Memory B cell (primary cell): ENCODE results near the gene PRKCE.

Experiments
- ATAC-seq: fragments of 150-1000 bp; cut with Tn5 transposase; 2 replicates; pipeline ENCODE4 v1.10.0; 2021; ENCODE audit warnings: low read depth, mild to moderate bottlenecking, moderate library complexity
- DNase-seq, 2 donors: peaks; one replicate each; pipeline ENCODE4 v3.0.0; 2022; ENCODE audit warnings: low spot score in 2 of 2
- H3K27ac Mint-ChIP-seq: one replicate; pipeline ENCODE4 v1.8.0; 2022; ENCODE audit warnings: mild to moderate bottlenecking, moderate library complexity, mixed read lengths
- H3K27me3 Mint-ChIP-seq: one replicate; pipeline ENCODE4 v1.8.0; 2022; ENCODE audit warnings: mixed read lengths
- H3K36me3 Mint-ChIP-seq: one replicate; pipeline ENCODE4 v1.8.0; 2022; ENCODE audit warnings: mild to moderate bottlenecking, mixed read lengths
- H3K4me1 Mint-ChIP-seq: one replicate; pipeline ENCODE4 v1.8.0; 2022; ENCODE audit warnings: mixed read lengths
- H3K4me3 Mint-ChIP-seq: one replicate; pipeline ENCODE4 v1.8.0; 2022; ENCODE audit warnings: mild to moderate bottlenecking, moderate library complexity, mixed read lengths
- H3K9me3 Mint-ChIP-seq: one replicate; pipeline ENCODE4 v1.8.0; 2022; ENCODE audit warnings: mixed read lengths

The PRKCE gene

DNA sequence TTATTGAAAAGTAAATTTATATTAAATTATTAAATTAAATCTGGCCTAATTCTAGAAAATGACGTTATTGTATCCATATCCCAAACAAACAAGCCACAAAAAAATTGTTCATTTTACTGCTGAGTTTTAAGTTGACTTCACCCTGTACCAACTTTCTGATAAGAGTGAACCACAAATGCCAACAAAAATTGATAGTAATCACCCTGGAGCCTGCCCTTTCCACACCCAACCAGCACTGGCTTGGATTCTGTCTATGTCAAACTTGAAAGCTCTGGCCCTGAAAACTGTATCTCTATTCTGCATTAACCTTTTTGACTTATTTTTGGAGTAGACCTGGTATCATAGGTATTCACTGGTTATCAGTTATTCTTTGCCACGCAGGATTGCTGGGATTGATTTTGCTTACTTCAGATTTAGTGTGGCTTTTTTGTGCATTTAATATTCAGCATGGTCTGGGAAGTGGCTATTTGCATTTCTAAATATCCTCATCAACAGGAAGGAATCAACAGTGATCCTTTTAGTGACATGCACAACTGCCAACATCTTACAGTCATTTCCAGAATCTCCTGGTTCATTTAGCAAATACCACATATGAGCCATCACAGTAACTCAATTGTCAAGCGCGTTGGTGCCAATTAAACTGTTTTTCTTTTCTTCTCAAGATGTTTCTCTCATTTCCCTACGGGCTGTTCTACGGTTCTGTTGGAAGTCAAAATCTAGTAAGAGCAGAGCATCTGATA is 29.0 kb upstream of the PRKCE start:
- no peak overlapping the region for H3K4me3 Mint-ChIP-seq
- no peaks in the 10 kb centered on the region for H3K36me3 Mint-ChIP-seq
- H3K4me1 Mint-ChIP-seq: no peaks in the 10 kb centered on the region
- no peak for DNase-seq
- H3K27me3 Mint-ChIP-seq: peaks cover 6% of the 10 kb centered on the region
- no peaks in the 10 kb centered on the region for H3K9me3 Mint-ChIP-seq
- no peak overlapping the region for H3K27ac Mint-ChIP-seq
- no peak for ATAC-seq

DNA sequence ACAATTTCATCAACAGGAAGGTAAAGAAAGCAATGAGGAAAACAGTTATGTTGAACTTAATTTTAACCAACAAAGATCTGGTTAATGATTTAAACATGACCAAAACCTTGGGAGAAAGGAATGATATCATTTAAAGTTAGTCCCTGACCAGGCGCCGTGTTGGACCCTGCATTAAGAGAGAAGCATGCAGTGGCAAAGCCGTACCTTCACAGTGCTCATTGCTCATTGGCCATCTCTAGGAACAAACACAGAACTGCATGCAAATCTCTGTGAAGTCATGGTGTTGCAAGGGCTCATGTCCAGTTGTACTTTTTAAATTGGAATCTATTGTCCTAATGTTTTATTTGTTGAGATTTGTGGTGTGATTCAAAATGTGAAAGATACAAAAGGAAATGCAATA is 28.4 kb upstream of the PRKCE start:
- H3K27ac Mint-ChIP-seq: no peak overlapping the region
- H3K4me3 Mint-ChIP-seq: no peak overlapping the region
- H3K9me3 Mint-ChIP-seq: no peaks in the 10 kb centered on the region
- peaks cover 8% of the 10 kb centered on the region for H3K27me3 Mint-ChIP-seq
- H3K36me3 Mint-ChIP-seq: no peaks in the 10 kb centered on the region
- no peaks in the 10 kb centered on the region for H3K4me1 Mint-ChIP-seq
- ATAC-seq (no peak), DNase-seq (no peak)

- Mint-ChIP-seq H3K4me1 (no peaks in the 10 kb centered on the region), H3K4me3 (no peak overlapping the region), H3K9me3 (no peaks in the 10 kb centered on the region), H3K27ac (no peak overlapping the region), H3K27me3 (peaks cover 8% of the 10 kb centered on the region), H3K36me3 (no peaks in the 10 kb centered on the region)
- DNase-seq (no peak), ATAC-seq (no peak)
These were observed 25.7 kb upstream of the PRKCE start for GRCh38 chr2:45625824-45626223.

- H3K27ac Mint-ChIP-seq: no peak overlapping the region
- H3K4me1 Mint-ChIP-seq: no peaks in the 10 kb centered on the region
- H3K4me3 Mint-ChIP-seq: no peak overlapping the region
- DNase-seq (no peak), ATAC-seq (no peak)
- no peaks in the 10 kb centered on the region for H3K9me3 Mint-ChIP-seq
- H3K36me3 Mint-ChIP-seq: no peaks in the 10 kb centered on the region
- peaks cover 13% of the 10 kb centered on the region for H3K27me3 Mint-ChIP-seq
These were observed 24.9 kb upstream of the PRKCE start for GRCh38 chr2:45626387-45627221.

DNA sequence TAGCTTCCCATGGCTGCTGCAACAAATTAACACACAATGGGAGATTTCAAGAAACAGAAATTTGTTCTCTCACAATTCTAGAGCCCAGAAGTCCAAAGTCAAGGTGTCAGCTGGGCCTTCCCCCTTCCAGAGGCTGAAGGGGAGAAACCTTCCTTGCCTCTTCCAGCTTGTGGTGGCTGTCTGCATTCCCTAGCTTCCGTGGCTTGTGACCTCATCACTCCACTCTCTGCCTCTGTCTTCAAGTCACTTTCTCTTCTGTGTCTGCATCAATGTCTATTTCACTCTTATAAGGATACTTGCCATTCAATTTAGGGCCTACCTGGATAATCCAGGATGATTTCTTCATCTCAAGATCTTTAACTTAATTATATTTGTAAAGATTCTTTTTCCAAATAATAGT is 23.6 kb upstream of the PRKCE start:
- no peak overlapping the region for H3K4me3 Mint-ChIP-seq
- H3K9me3 Mint-ChIP-seq: no peaks in the 10 kb centered on the region
- peaks cover 15% of the 10 kb centered on the region for H3K27me3 Mint-ChIP-seq
- H3K4me1 Mint-ChIP-seq: no peaks in the 10 kb centered on the region
- no peak overlapping the region for H3K27ac Mint-ChIP-seq
- ATAC-seq: no peak
- no peak for DNase-seq
- no peaks in the 10 kb centered on the region for H3K36me3 Mint-ChIP-seq

DNA sequence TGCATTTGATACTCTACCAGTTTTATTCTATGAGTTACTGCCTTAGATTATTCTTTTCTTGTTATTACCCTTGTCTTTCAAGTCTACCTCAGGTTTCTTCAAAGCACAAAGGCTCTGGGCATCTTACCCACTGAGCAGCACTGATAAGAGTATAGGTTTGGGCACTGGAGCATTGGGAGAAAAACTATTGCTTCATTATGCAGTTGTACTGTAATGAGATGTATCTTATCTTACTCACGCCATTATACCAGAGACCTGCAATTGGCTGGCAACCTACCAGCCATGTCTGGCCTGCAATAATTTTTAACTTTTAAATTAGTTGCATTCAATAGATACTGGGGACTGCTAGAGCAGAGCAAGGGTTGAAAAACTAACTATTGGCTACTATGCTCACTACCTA is 21.5 kb upstream of the PRKCE start:
- DNase-seq (no peak), ATAC-seq (no peak)
- Mint-ChIP-seq H3K4me3 (no peak overlapping the region), H3K4me1 (no peaks in the 10 kb centered on the region), H3K27me3 (peaks cover 12% of the 10 kb centered on the region), H3K27ac (no peak overlapping the region), H3K36me3 (no peaks in the 10 kb centered on the region), H3K9me3 (no peaks in the 10 kb centered on the region)

DNA sequence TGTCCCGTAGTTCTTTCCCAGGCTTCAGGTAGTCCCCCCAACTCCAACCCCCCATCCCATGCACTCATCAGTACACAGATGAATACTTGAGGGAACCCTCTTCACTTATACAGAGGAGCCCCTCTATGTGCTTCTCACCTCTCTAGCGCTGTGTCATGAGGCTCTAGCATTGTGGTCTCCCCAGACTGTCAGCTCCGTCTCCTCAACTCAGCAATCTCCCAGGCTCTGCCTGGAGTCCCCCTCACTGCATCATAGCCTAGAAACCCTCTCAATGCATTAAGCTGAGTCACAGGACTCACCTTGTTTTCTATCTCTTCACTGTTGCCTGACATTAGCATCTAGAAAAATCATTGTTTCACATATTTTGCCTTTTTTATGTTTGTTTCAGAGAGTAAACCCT is 20.2 kb upstream of the PRKCE start:
- Mint-ChIP-seq H3K9me3 (no peaks in the 10 kb centered on the region), H3K4me1 (no peaks in the 10 kb centered on the region), H3K27me3 (peaks cover 11% of the 10 kb centered on the region), H3K27ac (no peak overlapping the region), H3K4me3 (no peak overlapping the region), H3K36me3 (no peaks in the 10 kb centered on the region)
- DNase-seq (no peak), ATAC-seq (no peak)

- Mint-ChIP-seq H3K4me3 (no peak overlapping the region), H3K9me3 (no peaks in the 10 kb centered on the region), H3K27ac (no peak overlapping the region), H3K36me3 (no peaks in the 10 kb centered on the region), H3K4me1 (no peaks in the 10 kb centered on the region), H3K27me3 (peaks cover 11% of the 10 kb centered on the region)
- ATAC-seq: no peak
- no peak for DNase-seq
These were observed 19.5 kb upstream of the PRKCE start for GRCh38 chr2:45631955-45632354.

DNA sequence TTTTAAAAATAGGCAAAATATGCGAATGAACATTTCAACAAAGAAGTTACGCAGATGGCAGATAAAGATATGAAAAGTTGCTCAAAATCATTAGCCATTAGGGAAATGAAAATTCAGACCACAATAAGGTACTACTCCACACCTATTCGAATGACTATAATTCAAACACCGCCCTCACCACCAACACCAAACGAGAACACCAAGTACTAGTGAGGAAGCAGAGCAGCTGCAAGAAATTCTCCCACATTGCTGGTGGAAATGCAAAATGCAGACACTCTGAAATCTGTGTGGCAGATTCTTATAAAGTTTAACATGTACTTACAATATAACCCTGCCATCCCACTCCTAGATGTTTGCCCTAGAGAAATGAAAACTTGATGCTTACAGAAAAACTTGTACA is 17.3 kb upstream of the PRKCE start:
- ATAC-seq (no peak), DNase-seq (no peak)
- H3K4me1 Mint-ChIP-seq: no peaks in the 10 kb centered on the region
- no peaks in the 10 kb centered on the region for H3K36me3 Mint-ChIP-seq
- H3K27me3 Mint-ChIP-seq: peaks cover 14% of the 10 kb centered on the region
- H3K27ac Mint-ChIP-seq: no peak overlapping the region
- no peak overlapping the region for H3K4me3 Mint-ChIP-seq
- H3K9me3 Mint-ChIP-seq: no peaks in the 10 kb centered on the region

- no peaks in the 10 kb centered on the region for H3K4me1 Mint-ChIP-seq
- no peak for ATAC-seq
- H3K36me3 Mint-ChIP-seq: no peaks in the 10 kb centered on the region
- H3K27ac Mint-ChIP-seq: no peak overlapping the region
- peaks cover 14% of the 10 kb centered on the region for H3K27me3 Mint-ChIP-seq
- no peak for DNase-seq
- no peak overlapping the region for H3K4me3 Mint-ChIP-seq
- no peaks in the 10 kb centered on the region for H3K9me3 Mint-ChIP-seq
These were observed 15.5 kb upstream of the PRKCE start for GRCh38 chr2:45636008-45636407.

DNA sequence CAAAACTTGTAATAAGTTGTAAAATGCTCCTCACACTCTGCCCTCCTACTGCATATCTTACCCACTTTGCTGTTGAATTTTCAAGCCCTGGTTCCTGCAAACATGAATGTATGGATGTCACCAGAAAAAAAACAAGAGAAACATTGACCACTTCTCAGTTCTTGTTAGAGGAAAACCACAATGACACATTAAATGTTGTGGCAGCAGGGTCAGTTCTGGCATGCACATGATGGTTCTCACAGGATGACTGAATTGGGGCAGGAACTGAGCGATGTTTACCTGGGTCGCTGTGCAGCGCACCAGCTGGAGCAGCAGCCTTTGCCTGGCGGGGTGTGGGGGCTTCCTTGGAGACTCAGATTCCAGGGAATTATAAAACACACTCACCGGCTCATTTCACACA is 14.0 kb upstream of the PRKCE start:
- no peak for ATAC-seq
- H3K27ac Mint-ChIP-seq: no peak overlapping the region
- H3K36me3 Mint-ChIP-seq: no peaks in the 10 kb centered on the region
- no peaks in the 10 kb centered on the region for H3K9me3 Mint-ChIP-seq
- peaks cover 14% of the 10 kb centered on the region for H3K27me3 Mint-ChIP-seq
- H3K4me1 Mint-ChIP-seq: no peaks in the 10 kb centered on the region
- no peak overlapping the region for H3K4me3 Mint-ChIP-seq
- no peak for DNase-seq

DNA sequence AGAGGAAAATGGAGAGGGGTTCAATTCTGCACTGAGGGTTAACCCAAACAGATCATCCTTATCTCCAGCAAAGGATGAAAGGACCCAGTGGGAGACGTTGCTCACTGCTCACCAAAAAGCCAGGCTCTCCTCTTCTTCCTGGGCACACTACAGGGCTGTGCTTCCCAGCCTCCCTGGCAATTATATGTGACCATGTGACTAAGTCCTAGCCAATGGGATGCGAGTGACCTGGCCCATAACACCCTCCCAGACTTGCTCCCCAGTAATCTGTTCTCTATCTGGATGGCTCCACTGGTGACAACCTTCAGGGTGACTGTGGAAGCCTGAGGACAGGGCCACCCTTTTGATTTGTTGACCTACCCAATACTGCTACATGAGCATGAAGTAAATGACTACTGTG is 10.9 kb upstream of the PRKCE start:
- Mint-ChIP-seq H3K9me3 (no peaks in the 10 kb centered on the region), H3K36me3 (no peaks in the 10 kb centered on the region), H3K4me3 (no peak overlapping the region), H3K4me1 (peaks cover 4% of the 10 kb centered on the region), H3K27me3 (peaks cover 13% of the 10 kb centered on the region), H3K27ac (no peak overlapping the region)
- ATAC-seq: no peak
- no peak for DNase-seq

DNA sequence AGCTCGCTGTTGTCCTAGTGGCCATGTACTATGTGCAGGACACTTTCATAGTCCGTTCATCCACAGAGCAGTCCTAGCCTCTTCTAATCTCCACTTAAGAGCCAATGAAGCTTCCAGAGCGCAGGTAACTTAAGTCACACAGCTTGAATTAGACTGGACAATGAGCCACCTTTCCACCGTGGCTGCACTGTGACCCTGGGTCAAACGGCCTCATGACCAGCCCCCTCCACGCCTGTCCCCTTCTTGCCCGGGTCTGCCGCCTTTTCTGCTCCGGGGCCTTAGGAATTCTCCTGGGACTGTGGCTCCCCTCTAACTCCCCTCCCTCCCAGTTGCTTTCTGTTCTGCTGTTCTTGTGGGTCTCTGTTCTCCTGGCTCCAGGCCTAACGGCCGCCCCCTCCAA is 8.4 kb upstream of the PRKCE start:
- H3K27me3 Mint-ChIP-seq: peaks cover 7% of the 10 kb centered on the region
- peak; percentile 9 for ATAC-seq
- no peaks in the 10 kb centered on the region for H3K9me3 Mint-ChIP-seq
- peak overlapping the region; percentile 73 for H3K4me3 Mint-ChIP-seq
- DNase-seq: no peak
- peak overlapping the region; percentile 48 for H3K27ac Mint-ChIP-seq
- H3K36me3 Mint-ChIP-seq: no peaks in the 10 kb centered on the region
- H3K4me1 Mint-ChIP-seq: peaks cover 9% of the 10 kb centered on the region

DNA sequence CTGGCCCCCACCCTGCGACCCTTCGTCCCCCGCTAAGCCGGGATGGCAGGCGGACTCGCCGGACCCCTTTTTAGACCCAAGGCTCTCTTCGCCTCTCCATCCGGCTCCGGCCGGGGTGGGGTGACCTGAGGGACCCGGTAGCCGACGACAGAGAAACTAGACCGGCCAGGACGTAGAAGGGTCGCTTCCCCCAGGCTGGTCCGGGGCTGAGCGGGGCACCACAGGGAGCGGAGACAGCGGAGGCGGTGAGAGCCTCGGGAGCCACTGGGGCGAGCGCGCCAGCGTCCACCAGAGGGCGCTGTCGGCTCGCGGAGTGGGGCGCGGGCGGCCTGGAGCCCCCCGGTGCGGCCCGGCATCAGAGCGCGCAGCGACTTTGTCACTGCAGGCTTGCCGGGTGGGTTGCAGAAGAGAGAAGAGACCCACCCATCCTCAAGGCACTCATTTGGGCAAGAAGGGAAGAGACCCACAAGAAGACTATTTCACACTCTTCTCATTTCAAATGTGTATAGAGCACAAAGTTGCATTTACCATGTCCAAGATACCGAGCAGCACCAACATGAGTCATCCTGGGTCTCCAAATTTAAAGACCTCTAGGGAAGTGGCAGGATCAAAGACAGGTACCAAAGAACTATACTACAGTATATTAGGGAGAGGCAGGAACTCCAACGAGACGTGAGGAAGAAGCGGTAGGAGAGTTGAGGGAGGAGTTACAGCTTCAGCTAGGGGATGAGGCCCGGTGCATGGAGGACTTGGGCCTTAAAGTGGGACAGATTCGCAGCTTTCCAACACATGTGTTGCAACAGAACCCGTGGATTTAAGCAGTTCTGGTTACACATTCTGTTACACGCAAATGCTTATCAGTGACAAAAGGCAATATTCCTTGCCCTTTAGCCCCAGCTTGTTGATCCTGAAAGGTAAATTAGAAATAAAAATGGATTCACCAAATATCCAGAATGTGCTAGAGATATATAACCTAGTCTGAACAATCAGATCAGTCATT is 7.6 kb upstream of the PRKCE start:
- H3K36me3 Mint-ChIP-seq: no peaks in the 10 kb centered on the region
- peaks cover 9% of the 10 kb centered on the region for H3K4me1 Mint-ChIP-seq
- ATAC-seq: peak; percentile 99
- H3K27ac Mint-ChIP-seq: peak overlapping the region; percentile 48
- H3K27me3 Mint-ChIP-seq: peaks cover 7% of the 10 kb centered on the region
- peak; percentile 80 to 88 for DNase-seq
- no peaks in the 10 kb centered on the region for H3K9me3 Mint-ChIP-seq
- H3K4me3 Mint-ChIP-seq: peak overlapping the region; percentile 73
